Right cardiac atrium (tissue), 5 donors: Measurements from ENCODE around the gene SP110. TPM values are rescaled to one million over a fixed set of nuclear protein-coding genes. Genes with fewer than 3 reads are reported as not detected.
A peak's percentile ranks its signal among the peaks of the same experiment; 100 is the strongest.
"Not testable (repeated sequence)": the region's sequence is repeated elsewhere in the genome, so short reads cannot be mapped to it uniquely, and the experiment has no call there.

Experiments used
- ATAC-seq, 2 donors: fragments of 200-7000 bp; cut with Tn5 transposase; one replicate each; pipeline versions ENCODE4 v1.8.0 to v1.9.1; 2020; ENCODE audit warnings: moderate library complexity in 2 of 2, mild to moderate bottlenecking in 1 of 2
- DNase-seq, 3 donors: peaks; one replicate each; pipeline ENCODE4 v3.0.0-alpha.2; 2020
- H3K27ac ChIP-seq: one replicate; pipeline ENCODE4 v1.5.1; 2013; ENCODE audit warnings: mild to moderate bottlenecking, low read length, control low read depth, moderate library complexity
- H3K27me3 ChIP-seq: one replicate; pipeline ENCODE4 v1.6.1; 2013; ENCODE audit not compliant: control insufficient read depth, insufficient read depth
- H3K4me1 ChIP-seq: one replicate; pipeline ENCODE4 v1.6.1; 2013; ENCODE audit warnings: low read length; ENCODE audit not compliant: control insufficient read depth, insufficient read depth
- H3K4me3 ChIP-seq: one replicate; pipeline ENCODE4 v1.5.1; 2013; ENCODE audit warnings: low read length, control low read depth
- H3K9me3 ChIP-seq: one replicate; pipeline ENCODE4 v1.6.1; 2013; ENCODE audit warnings: low read length; ENCODE audit not compliant: control insufficient read depth
- WGBS: extraction: QIAGEN DNeasy Blood & Tissue Kit; methylation state at CpG from one replicate; pipeline ENCODE4 v1.1.7; 2013; 5-methylcytosine and 5-hydroxymethylcytosine counted together
- intact Hi-C, 4 donors: fragments of 100-400 bp; cut with DNase I; formaldehyde crosslinking; loops; one replicate each; pipeline versions ENCODE4 v1.11.0 to v1.14.0; 2022 to 2023
- long read RNA-seq, 4 donors: library from polyadenylated mRNA; unstranded; transcript quantifications; one replicate each; pipeline ENCODE4 v2.0.0, GENCODE V29; 2020 to 2021
- polyA plus RNA-seq: library from polyadenylated mRNA; stranded (reverse); fragments of 200-250 nt; gene quantifications from one replicate; pipeline ENCODE4 v1.2.3, GENCODE V29; 2013
- total RNA-seq, 4 donors: library from RNA; stranded (reverse); fragmentation: NEBNext Ultra II Directional; extraction: Animal tissue kit (Norgen Biotek cat#: 25700); gene quantifications; one replicate each; pipeline ENCODE4 v1.2.1, GENCODE V29; 2021
- donor health status: healthy with polysubstance abuse.
- donor health status: DM: no; HTN: yes; CAD: no.
- donor health status: DM: no; HTN: no; CAD: no.
- donor health status: DM: no; HTN: yes; CAD: no; lungs with severe emphysema.
- donor health status: DM: yes; HTN: yes; CAD: no.

Gene SP110
- 10 to 100 TPM in 3 of 4 donors, 1 to 10 TPM in 1; 9.8 to 12.9 (median 11.8) TPM for total RNA-seq
- polyA plus RNA-seq = 9.9 TPM
- long read RNA-seq, donor 1, partial matches to known transcripts = 8 of 20 reads
- long read RNA-seq, donor 1, other reads (novel, unspliced or antisense) = 8 of 20 reads
- long read RNA-seq, donor 2, partial matches to known transcripts = 2 of 6 reads
- long read RNA-seq, donor 2, other reads (novel, unspliced or antisense) = 1 of 6 reads
- long read RNA-seq, donor 3, partial matches to known transcripts = 4 of 6 reads
- long read RNA-seq, donor 3, other reads (novel, unspliced or antisense) = 2 of 6 reads
- long read RNA-seq, donor 4, partial matches to known transcripts = 0 of 9 reads
- long read RNA-seq, donor 4, other reads (novel, unspliced or antisense) = 8 of 9 reads

DNA sequence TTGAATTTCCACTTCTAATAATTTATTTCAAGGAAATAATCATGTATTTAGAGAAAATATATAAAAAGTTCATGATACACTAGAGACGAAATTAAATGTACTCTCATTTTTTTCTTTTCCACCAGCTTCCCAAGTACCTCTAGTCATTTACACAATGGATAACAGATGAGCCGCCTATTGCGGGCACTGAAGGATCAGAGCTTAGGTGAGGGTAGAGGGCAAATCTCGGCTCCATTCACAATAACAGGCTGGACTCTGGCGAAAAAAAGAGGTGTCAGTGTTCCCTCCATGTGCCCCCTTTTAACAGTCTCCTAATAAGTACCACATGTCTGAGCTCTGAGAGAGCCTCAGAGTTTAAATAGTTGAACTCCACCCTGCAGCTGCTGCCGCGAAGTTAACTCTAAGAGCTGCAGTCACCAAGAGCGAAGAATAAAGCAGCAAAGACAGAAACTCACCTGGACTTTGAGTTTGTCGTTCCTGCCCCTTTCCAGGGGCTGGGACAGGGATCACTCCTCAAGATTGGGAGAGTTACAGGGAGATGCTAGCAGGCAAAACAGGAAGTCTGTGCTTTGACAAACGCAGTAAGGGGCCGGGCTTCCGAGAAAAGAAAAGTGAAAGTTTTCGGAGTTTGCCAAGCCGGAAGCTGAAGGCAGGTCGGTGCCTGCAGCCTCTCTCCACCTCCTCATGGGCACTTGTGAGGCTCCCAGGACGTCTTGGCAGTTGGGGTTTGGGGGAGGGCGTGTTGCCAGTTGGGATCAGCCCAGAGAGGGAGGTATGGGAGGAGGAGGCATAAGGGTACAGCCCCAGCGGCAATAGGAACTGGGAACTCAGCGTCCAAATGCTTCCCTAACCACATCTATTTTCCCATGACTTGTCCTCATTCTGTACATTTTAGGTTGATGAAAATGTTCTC lies at the start of gene SP110:
Gene SP110, minus strand, starts transcription at position 566 of the 913 bp plus-strand sequence. CDS start 3,057 bp downstream, outside the sequence.
- ATAC-seq (peak; percentile 95 to 96), DNase-seq (peak; percentile 82 to 88 (median 86))
- Histone ChIP-seq H3K27me3 (no peaks in the 10 kb centered on the region), H3K9me3 (no peaks in the 10 kb centered on the region), H3K27ac (peak within 1 kb of the TSS; percentile 72), H3K4me3 (peak within 1 kb of the TSS; percentile 89), H3K4me1 (peaks cover 3% of the 10 kb centered on the region)
- 1% methylated on average over 19 of the region's 19 CpGs for WGBS
- intact Hi-C loops = loop anchor here in 1 of 4 donors (10.0 kb wide), 1 partner anchor 105 kb away; the partner anchor contains the start of gene SP140L

DNA sequence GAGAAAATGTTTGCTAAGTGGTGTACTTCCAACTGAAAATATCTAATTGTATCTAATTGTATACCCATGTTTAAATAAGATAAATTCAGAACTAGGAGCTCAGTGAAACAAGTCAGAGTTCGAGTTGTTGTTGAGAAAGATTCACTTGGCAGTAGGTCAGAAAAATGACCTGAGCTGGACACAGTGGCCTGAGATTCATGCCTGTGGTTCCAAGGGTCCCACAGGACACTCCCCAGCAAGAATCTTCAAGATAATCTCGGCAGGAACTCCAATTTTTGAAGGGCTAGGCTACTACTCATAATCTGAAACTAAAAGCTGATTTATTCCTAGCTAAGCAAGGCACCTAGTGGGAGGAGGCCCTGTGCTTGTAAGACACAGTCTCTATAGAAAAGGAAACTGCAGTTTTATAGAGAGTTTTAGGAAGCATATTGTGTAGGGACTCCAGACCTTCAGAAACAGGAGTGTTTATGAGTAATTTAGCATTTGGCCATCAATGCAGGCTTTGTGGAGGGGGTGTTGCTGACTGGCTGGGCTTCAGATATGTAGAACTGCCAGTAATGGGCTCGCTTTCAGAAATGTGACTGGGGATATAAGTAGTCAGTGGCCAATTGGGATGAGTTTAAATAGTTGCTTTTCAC lies 48.9 kb upstream of the SP110 start:
- no peak for ATAC-seq
- 38% methylated on average over 3 of the region's 3 CpGs for WGBS
- Histone ChIP-seq H3K4me3 (no peak overlapping the region), H3K4me1 (no peaks in the 10 kb centered on the region), H3K9me3 (no peaks in the 10 kb centered on the region), H3K27ac (no peak overlapping the region), H3K27me3 (no peaks in the 10 kb centered on the region)
- no peak for DNase-seq
- intact Hi-C loops = no loop called here

DNA sequence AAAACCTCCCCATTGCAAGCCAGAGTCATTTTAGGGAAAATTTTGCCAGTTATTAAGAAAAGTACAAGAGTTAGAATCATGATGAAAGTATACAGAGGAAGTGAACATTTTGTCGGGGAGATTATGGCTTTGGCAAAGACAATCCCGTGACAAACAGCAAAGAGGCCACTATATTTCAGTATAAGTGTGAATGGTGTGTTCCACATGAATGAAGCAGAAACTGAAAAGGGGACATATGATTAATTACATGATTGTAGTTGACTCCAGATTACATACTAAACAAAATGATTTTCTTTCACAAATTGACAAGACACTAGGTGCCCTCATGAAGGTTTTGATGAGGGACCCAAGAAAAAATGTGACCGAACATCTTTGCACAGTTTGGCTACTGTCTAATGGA lies 47.8 kb upstream of the SP110 start:
- Histone ChIP-seq H3K9me3 (no peaks in the 10 kb centered on the region), H3K27me3 (no peaks in the 10 kb centered on the region), H3K4me1 (no peaks in the 10 kb centered on the region), H3K4me3 (no peak overlapping the region), H3K27ac (no peak overlapping the region)
- ATAC-seq (no peak), DNase-seq (no peak)
- 73% methylated on average over 3 of the region's 3 CpGs for WGBS
- intact Hi-C loops = no loop called here

DNA sequence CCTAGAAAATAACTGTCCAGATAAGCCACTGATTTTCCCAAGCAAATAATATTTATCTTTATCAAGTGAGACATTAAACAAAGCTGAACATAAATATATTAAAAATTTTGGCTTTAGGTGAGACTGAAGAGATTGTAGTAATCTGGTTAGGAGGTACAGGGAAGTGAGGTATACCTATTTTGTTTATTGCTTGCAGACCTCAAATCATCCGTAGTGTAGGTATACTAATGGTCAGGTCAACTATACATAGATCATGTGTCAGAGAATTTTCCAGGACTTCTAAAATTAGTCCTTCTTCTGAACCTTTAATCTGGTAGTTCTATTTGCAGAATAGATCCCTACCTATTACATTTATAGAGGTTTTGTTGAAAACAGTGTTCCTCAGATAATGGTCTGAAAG lies 47.3 kb upstream of the SP110 start:
- Histone ChIP-seq H3K27me3 (no peaks in the 10 kb centered on the region), H3K4me1 (no peaks in the 10 kb centered on the region), H3K4me3 (no peak overlapping the region), H3K27ac (no peak overlapping the region), H3K9me3 (no peaks in the 10 kb centered on the region)
- 84% methylated on average over 1 of the region's 1 CpG for WGBS
- intact Hi-C loops = no loop called here
- DNase-seq (no peak), ATAC-seq (no peak)

GRCh38 chr2:230266638-230267037 lies 46.9 kb upstream of the SP110 start:
- ATAC-seq (no peak), DNase-seq (no peak)
- Histone ChIP-seq H3K9me3 (no peaks in the 10 kb centered on the region), H3K4me3 (no peak overlapping the region), H3K27me3 (no peaks in the 10 kb centered on the region), H3K4me1 (no peaks in the 10 kb centered on the region), H3K27ac (no peak overlapping the region)
- intact Hi-C loops = no loop called here
- 78% methylated on average over 4 of the region's 4 CpGs for WGBS

- H3K27ac ChIP-seq, H3K9me3 ChIP-seq, H3K27me3 ChIP-seq, ATAC-seq, intact Hi-C loops, DNase-seq, H3K4me3 ChIP-seq, H3K4me1 ChIP-seq: not testable (repeated sequence)
- WGBS = 62% methylated on average over 4 of the region's 4 CpGs
Measured at GRCh38 chr2:230264945-230265344, 45.2 kb upstream of the SP110 start.

GRCh38 chr2:230262246-230262645 lies 42.5 kb upstream of the SP110 start:
- Histone ChIP-seq H3K27ac (no peak overlapping the region), H3K27me3 (no peaks in the 10 kb centered on the region), H3K9me3 (no peaks in the 10 kb centered on the region), H3K4me3 (no peak overlapping the region), H3K4me1 (no peaks in the 10 kb centered on the region)
- DNase-seq (no peak), ATAC-seq (no peak)
- WGBS = 88% methylated on average over 5 of the region's 5 CpGs
- intact Hi-C loops = no loop called here

GRCh38 chr2:230258483-230258882 lies 38.7 kb upstream of the SP110 start:
- DNase-seq (no peak), ATAC-seq (no peak)
- H3K27me3 ChIP-seq = no peaks in the 10 kb centered on the region
- H3K4me3 ChIP-seq = no peak overlapping the region
- H3K4me1 ChIP-seq = no peaks in the 10 kb centered on the region
- H3K9me3 ChIP-seq = no peaks in the 10 kb centered on the region
- intact Hi-C loops = no loop called here
- WGBS = 67% methylated on average over 4 of the region's 4 CpGs
- H3K27ac ChIP-seq = no peak overlapping the region

DNA sequence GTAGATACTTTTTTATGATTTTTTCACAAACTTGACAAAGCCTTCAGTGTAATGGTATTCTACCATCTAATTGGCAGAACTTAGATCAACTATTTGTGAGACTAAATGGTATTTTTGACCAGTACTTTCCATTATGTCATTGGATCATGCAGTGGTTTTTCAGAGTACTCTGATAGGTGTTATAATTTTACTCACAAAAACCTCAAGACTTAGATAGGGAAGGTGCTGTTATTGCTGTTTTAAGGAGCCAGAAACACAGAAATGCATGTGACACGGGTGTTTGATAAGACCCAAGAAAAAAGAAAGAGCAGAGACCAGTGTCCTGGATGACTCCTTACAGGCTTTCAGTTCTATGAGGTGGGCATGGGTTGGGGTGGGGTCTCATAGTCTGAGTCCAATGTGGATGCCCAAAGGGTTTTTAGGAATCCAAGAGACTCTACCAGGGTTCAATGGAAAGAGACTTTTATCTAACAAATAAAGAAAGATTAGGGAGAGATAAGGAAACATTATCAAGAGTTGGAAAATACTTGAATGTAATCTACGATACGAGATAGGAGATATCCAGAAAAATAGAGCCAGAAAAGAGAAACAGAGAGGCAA lies 37.0 kb upstream of the SP110 start:
- WGBS = 66% methylated on average over 3 of the region's 3 CpGs
- intact Hi-C loops = no loop called here

GRCh38 chr2:230254152-230254881 lies 34.5 kb upstream of the SP110 start:
- no peak for DNase-seq
- H3K4me1 ChIP-seq = no peaks in the 10 kb centered on the region
- H3K27ac ChIP-seq = no peak overlapping the region
- no peaks in the 10 kb centered on the region for H3K27me3 ChIP-seq
- no peak overlapping the region for H3K4me3 ChIP-seq
- H3K9me3 ChIP-seq = no peaks in the 10 kb centered on the region
- 82% methylated on average over 4 of the region's 4 CpGs for WGBS
- intact Hi-C loops = no loop called here
- no peak for ATAC-seq

More for the DNA sequence above, 37.0 kb upstream of the SP110 start:
- H3K27ac ChIP-seq = no peak overlapping the region
- H3K4me3 ChIP-seq = no peak overlapping the region
- ATAC-seq (no peak), DNase-seq (no peak)
- no peaks in the 10 kb centered on the region for H3K4me1 ChIP-seq
- no peaks in the 10 kb centered on the region for H3K27me3 ChIP-seq
- H3K9me3 ChIP-seq = no peaks in the 10 kb centered on the region
